HAP-1 (cell line): ENCODE data around the gene TNFRSF25.

ENCODE experiments used
- DNase-seq, 2 experiments: peaks; one replicate each; pipeline ENCODE4 v3.0.0-alpha.2; 2016 to 2020; ENCODE audit warnings: low spot score in 2 of 2
- H3K27me3 ChIP-seq: fragments of 250-450 bp; sonication (Bioruptor Pico); 2 replicates; pipeline ENCODE4 v1.5.1; 2020; ENCODE audit warnings: low read depth, mild to moderate bottlenecking, moderate library complexity
- H3K36me3 ChIP-seq: fragments of 250-450 bp; sonication (Bioruptor Pico); replicated peaks from 2 replicates; pipeline ENCODE4 v1.5.1; 2020; ENCODE audit warnings: mild to moderate bottlenecking
- H3K4me1 ChIP-seq: fragments of 250-450 bp; sonication (Bioruptor Pico); 2 replicates; pipeline ENCODE4 v1.5.1; 2020; ENCODE audit warnings: mild to moderate bottlenecking
- H3K4me3 ChIP-seq: fragments of 250-450 bp; sonication (Bioruptor Pico); 2 replicates; pipeline ENCODE4 v1.5.1; 2020; ENCODE audit warnings: mild to moderate bottlenecking, moderate library complexity
- H3K9me3 ChIP-seq: fragments of 250-450 bp; sonication (Bioruptor Pico); 2 replicates; pipeline ENCODE4 v1.5.1; 2020; ENCODE audit warnings: mild to moderate bottlenecking, moderate library complexity
- in situ Hi-C: fragments of 300-500 bp; cut with MboI; formaldehyde crosslinking; loops from 3 replicates; pipeline ENCODE4 v1.14.3; 2020; ENCODE audit warnings: low sequenced_read_pairs, inconsistent platforms, mixed read lengths

TNFRSF25 gene, protein sequence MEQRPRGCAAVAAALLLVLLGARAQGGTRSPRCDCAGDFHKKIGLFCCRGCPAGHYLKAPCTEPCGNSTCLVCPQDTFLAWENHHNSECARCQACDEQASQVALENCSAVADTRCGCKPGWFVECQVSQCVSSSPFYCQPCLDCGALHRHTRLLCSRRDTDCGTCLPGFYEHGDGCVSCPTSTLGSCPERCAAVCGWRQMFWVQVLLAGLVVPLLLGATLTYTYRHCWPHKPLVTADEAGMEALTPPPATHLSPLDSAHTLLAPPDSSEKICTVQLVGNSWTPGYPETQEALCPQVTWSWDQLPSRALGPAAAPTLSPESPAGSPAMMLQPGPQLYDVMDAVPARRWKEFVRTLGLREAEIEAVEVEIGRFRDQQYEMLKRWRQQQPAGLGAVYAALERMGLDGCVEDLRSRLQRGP

DNA sequence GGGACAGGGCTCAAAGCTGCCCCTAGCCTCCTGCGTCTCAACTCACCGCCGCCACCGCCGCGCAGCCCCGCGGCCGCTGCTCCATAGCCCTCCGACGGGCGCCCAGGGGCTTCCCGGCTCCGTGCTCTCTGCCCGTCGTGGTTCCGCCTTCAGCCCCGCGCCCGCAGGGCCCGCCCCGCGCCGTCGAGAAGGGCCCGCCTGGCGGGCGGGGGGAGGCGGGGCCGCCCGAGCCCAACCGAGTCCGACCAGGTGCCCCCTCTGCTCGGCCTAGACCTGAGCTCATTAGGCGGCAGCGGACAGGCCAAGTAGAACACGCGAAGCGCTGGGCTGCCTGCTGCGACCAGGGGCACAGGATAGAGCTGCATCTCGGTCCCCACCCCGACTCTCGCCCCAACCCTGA lies at the start of gene TNFRSF25:
TNFRSF25 (minus strand) TSS at position 151 of the 400 bp plus-strand sequence; CDS start at position 85, 66 bp downstream.
- Histone ChIP-seq H3K4me3 (no peak within 1 kb of the TSS), H3K36me3 (no peaks in the 10 kb centered on the region), H3K27me3 (no peaks in the 10 kb centered on the region), H3K4me1 (no peaks in the 10 kb centered on the region), H3K9me3 (no peaks in the 10 kb centered on the region)
- in situ Hi-C loops: no loop called here
- DNase-seq: no peak

DNA sequence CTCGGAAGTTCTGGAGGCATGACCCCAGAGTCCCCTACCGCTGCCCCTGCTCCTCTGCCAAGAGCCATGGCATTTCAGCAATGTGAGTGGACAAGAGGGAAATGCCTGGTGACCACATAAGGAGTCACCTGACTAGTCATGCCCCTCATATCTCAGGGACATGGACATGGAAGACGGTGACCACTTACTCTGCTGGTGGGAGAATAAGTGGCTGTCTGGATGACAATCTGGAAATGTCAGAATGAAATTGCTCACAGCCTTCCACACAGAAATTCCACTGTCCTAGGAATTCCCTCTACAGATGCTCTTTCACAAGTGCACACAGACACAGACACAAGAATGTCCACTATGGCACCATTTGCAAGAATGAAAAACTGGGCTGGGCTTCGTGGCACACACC lies 49.8 kb upstream of the TNFRSF25 start:
- Histone ChIP-seq H3K4me1 (no peaks in the 10 kb centered on the region), H3K4me3 (no peak overlapping the region), H3K9me3 (no peaks in the 10 kb centered on the region), H3K36me3 (no peaks in the 10 kb centered on the region), H3K27me3 (no peaks in the 10 kb centered on the region)
- in situ Hi-C loops: no loop called here
- no peak for DNase-seq

DNA sequence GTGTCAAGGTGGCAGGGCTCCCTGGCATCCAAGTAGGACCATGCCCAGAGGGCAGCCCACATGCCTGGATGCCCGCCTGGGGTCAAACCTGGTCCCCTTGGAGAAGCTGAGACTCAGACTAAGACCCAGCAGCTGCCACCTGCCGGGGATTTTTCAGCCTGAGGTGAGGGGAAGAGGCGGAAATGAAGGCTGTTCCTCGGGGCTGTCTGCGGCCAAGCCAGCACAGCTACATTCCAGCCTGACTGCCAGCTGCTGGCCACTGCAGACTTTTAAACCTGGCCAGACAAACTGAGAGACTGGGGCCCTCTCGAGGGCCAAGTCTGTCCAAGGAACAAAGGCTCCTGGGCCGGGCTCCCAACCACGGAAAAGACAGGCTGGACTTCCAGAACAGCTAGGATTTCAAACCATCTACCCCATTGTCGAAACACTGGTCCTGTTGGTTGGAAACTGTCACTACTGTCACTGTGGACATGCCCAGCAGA lies 47.4 kb upstream of the TNFRSF25 start:
- no peak for DNase-seq
- in situ Hi-C loops: no loop called here
- H3K4me3 ChIP-seq: no peak overlapping the region
- H3K4me1 ChIP-seq: no peaks in the 10 kb centered on the region
- no peaks in the 10 kb centered on the region for H3K36me3 ChIP-seq
- no peaks in the 10 kb centered on the region for H3K9me3 ChIP-seq
- H3K27me3 ChIP-seq: no peaks in the 10 kb centered on the region

DNA sequence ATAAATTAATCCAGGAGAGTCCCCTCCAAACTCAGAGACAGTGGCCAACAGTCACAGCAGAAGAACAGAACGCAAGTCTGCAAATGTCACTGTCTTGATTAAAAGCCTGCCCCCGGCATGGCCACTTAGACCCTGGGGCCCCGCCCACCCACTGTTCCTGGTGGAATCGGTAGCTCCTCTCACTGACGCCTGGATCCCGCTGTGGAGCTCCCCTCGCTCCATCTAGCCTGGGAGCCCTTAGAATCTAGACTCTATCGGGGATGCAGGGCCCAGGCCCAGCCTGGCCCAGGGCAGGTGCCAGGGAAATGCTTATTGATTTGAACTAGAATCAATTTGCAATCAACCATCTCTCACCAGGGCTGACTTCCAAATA lies 46.9 kb upstream of the TNFRSF25 start:
- no peak overlapping the region for H3K4me3 ChIP-seq
- no peaks in the 10 kb centered on the region for H3K36me3 ChIP-seq
- no peaks in the 10 kb centered on the region for H3K9me3 ChIP-seq
- no peaks in the 10 kb centered on the region for H3K27me3 ChIP-seq
- in situ Hi-C loops: no loop called here
- no peak for DNase-seq
- no peaks in the 10 kb centered on the region for H3K4me1 ChIP-seq

DNA sequence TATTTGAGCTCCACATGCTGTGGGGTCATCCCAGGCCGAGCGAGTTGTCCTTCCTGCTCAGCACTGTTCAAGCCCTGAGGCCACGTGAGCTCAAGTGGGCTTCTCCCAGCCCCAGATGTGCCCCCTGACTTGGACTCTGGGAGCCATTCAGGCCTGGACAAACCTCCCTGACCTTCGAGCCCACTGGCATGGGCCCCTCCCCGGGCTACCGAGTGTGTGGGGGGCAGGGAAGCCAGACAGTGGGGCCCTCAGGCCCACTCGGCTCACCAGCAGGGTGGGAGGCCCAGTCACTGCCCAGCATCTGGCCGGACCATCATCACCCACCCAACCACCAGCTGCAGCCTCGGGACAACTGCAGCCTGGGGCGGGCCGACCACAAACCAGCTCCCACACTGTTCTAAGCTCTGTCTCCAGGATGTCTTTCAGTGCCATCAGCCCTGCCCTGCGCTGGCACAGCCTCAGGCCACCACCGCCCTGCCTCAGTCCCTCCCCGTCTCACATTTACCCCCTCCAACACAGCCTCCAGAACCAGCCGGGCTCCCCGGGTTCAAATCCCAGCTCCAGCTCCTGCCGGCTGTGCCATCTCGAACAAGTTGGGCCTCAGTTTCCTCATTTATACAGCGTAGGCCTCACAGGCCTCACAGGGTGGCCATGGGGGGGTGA lies 46.4 kb upstream of the TNFRSF25 start:
- H3K9me3 ChIP-seq: no peaks in the 10 kb centered on the region
- no peaks in the 10 kb centered on the region for H3K27me3 ChIP-seq
- H3K36me3 ChIP-seq: no peaks in the 10 kb centered on the region
- in situ Hi-C loops: no loop called here
- H3K4me1 ChIP-seq: no peaks in the 10 kb centered on the region
- no peak for DNase-seq
- no peak overlapping the region for H3K4me3 ChIP-seq

DNA sequence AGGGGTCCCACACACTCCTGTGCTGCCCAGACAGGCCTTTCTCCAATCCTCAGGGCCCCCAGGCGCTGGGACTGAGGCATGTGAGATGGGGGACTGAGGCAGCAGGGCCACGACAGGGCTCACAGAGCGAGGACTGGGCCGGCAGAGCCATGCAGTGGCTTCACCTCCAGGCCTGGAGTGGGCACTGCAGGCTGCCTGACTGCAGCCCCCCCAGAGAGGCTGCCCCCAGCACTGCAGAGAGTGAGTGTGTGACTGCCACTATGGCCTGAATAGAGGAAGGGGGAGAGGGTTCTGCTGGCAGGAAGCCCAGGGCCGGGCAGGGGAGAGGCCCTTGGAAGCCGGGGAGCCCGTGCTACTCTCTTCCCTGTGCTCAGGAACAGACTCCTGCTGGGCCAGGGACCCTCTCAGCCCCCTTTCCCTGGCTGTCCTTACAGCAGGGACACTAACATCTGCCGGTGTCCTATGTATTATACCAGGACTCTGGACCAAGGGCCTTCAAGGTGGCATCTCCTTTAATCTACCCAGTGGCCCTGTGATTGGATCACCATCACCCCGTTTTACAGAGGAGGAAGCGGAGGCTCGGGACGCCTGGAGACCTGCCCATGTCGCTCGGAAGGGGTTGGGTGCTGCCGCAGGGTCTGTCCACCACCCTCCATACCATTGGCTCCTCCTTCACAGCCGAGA lies 45.7 kb upstream of the TNFRSF25 start:
- no peaks in the 10 kb centered on the region for H3K36me3 ChIP-seq
- DNase-seq: peak in 1 of 2 experiments; percentile 6
- in situ Hi-C loops: no loop called here
- no peaks in the 10 kb centered on the region for H3K9me3 ChIP-seq
- no peaks in the 10 kb centered on the region for H3K4me1 ChIP-seq
- no peak overlapping the region for H3K4me3 ChIP-seq
- H3K27me3 ChIP-seq: no peaks in the 10 kb centered on the region

DNA sequence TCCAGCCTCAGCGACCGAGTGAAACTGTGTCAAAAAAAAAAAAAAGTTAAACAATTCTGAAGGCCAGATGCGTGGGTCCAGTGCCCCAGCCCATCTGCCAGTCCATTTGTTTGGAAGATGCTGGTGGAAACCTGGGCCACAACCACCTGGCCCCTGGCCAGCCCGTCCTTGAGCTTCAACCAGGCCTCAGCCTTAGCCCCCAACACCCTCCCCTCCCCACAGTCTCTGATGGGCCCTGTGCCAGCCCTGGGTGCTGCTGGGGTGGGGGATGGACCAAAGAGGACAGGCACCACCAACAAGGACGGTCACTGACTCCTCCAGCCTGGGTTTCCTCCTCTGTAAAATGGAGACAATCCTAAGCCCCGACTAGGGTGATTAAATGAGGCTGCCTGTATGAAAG lies 45.1 kb upstream of the TNFRSF25 start:
- H3K9me3 ChIP-seq: no peaks in the 10 kb centered on the region
- DNase-seq: no peak
- H3K36me3 ChIP-seq: no peaks in the 10 kb centered on the region
- no peaks in the 10 kb centered on the region for H3K27me3 ChIP-seq
- in situ Hi-C loops: no loop called here
- H3K4me1 ChIP-seq: no peaks in the 10 kb centered on the region
- no peak overlapping the region for H3K4me3 ChIP-seq

DNA sequence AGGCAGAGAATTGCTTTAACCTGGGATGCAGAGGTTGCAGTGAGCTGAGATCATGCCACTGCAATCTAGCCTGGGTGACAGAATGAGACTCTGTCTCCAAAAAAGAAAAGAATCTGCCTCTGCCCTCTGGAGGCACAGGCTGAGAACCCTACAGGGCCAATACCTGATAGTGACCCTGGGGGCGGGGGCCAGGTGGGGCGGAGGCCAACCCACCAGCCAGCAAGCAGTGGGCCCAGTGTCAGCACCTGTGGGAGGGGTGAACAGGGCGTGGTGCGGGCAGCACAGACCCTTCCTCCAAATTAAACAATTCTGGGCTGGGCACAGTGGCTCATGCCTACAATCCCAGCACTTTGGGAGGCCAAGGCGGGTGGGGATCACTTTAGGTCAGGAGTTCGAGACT lies 44.5 kb upstream of the TNFRSF25 start:
- no peak for DNase-seq
- Histone ChIP-seq H3K27me3 (no peaks in the 10 kb centered on the region), H3K36me3 (no peaks in the 10 kb centered on the region), H3K4me3 (no peak overlapping the region), H3K4me1 (no peaks in the 10 kb centered on the region), H3K9me3 (no peaks in the 10 kb centered on the region)
- in situ Hi-C loops: no loop called here

DNA sequence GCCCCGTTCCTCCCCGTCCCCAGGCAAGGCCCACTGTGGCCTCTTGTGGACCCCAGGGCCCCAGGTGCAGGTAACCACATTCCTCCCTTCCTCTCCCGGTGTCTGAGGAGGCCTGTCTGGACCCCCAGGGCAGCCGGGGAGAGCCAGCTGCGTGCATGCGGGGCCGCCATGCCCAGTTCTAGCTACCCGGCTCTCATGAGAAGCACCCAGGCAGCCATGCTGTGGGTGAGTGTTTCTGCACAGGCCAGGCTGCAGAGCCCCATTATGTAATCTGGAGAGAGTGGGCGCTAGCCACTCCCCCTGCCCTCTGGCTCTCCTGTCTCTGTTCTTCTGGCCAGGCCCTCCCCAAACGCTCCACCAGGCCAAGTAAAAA lies 43.9 kb upstream of the TNFRSF25 start:
- Histone ChIP-seq H3K4me1 (no peaks in the 10 kb centered on the region), H3K36me3 (no peaks in the 10 kb centered on the region), H3K27me3 (no peaks in the 10 kb centered on the region), H3K9me3 (no peaks in the 10 kb centered on the region), H3K4me3 (no peak overlapping the region)
- no peak for DNase-seq
- in situ Hi-C loops: no loop called here

DNA sequence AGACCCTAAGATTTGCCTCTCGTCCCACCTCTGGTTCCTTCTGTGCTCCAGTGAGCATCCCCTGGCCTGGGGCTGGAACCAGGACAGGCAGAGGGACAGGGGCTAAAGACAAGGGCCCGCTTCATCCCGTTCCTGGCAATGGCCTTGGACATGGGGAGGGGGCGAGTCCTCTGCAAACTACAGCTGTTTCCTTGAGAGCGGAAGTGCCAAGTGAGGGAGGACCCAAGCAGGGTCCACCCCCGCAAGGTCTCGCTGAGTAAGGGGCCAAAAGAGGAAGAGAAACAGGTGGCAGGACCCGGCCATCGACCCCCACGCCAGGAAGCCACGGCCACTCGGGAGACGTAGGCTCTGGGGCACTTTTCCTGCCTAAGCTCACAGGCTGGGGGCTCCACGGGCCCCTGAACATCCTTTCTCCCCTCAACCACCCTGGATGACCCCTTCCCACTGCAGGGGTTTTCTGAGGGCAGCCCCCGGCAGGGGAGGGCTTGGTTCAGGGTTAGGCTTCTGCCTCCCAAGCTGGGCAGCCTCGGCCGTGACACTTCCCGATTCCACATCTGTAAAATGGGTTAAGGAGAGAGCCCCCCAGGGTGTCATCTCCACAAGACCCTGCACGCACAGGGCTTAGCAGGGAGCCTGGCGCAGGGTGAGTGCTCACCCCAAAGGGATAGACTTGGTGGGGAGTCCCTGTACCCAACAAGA lies 43.4 kb upstream of the TNFRSF25 start:
- H3K4me1 ChIP-seq: no peaks in the 10 kb centered on the region
- in situ Hi-C loops: no loop called here
- DNase-seq: no peak

DNA sequence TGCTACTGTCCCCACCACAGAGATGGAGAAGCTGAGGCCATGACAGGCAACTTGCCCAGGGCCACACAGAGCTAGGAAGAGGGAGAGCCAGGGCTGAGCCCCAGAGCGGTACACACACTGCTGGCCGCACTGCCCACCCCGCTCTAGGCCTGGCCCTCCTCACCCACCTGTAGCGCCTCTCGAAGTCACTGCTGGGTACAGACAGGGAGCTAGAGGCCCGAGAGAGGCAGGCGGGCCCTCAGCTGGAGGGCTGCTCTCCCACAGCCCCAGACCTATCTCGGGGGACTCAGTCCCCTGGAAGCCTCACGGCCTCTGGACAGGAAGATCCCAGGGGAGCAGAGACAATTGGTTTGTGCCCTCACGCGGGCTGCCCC lies 42.8 kb upstream of the TNFRSF25 start:
- DNase-seq: no peak
- H3K4me1 ChIP-seq: no peaks in the 10 kb centered on the region
- no peak overlapping the region for H3K4me3 ChIP-seq
- no peaks in the 10 kb centered on the region for H3K27me3 ChIP-seq
- in situ Hi-C loops: no loop called here
- no peaks in the 10 kb centered on the region for H3K36me3 ChIP-seq
- H3K9me3 ChIP-seq: no peaks in the 10 kb centered on the region

More for the DNA sequence above, 43.4 kb upstream of the TNFRSF25 start:
- H3K9me3 ChIP-seq: no peaks in the 10 kb centered on the region
- H3K4me3 ChIP-seq: no peak overlapping the region
- no peaks in the 10 kb centered on the region for H3K36me3 ChIP-seq
- H3K27me3 ChIP-seq: no peaks in the 10 kb centered on the region

DNA sequence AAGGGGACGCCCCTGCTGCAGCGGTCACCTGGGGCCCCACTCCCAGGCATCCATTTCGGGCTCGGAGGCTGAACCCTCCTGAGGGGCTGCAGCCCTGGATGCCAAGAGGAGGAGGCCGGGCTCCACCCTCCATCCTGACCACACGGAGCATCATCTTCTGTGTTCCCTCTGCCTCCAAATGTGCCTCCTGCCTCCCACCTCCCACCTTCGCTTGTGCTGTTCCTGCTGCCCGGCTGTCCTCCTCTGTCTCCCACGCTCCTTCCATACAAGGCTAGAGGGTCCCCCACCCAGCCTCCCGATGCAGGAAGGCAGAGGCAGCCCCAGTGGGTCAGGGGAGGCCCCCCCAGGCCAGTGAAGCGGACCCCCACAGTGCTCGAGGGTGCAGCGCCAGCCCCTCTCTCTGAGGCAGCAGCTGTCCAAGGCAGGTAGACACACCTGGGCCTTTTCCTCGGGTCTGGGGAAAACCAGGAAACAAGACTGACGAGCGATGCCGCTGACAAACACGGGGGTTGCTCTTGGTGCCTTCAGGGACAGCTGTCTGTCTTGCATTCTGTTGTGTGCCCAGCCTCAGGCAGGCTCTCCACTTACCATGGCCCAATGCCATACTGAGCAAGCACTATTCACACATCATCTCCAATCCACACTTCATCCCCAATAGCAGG lies 42.3 kb upstream of the TNFRSF25 start:
- DNase-seq: no peak
- Histone ChIP-seq H3K9me3 (no peaks in the 10 kb centered on the region), H3K27me3 (no peaks in the 10 kb centered on the region), H3K4me1 (no peaks in the 10 kb centered on the region), H3K4me3 (no peak overlapping the region), H3K36me3 (no peaks in the 10 kb centered on the region)
- in situ Hi-C loops: no loop called here

DNA sequence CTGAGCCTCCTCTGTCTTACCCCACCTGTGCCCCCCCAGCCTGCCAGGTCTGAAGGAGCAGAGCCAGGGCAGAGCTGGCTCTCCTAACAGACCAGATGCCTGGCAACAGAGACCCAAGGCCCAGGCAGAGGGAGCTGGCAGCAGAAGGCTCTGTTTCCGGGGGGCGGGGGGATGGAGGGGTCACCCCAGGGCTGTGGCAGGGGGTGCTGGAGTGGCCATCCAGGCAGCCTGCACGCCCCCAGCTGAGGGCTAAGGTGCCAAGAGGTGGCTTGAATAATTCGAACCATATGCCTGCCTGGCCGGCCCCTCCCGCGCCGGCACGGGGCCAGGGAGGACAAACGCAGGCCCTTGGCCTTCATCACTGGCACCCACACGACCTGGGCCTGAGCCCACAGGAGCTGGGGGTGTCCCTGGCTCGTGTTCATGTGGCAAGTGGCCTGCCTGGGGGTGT lies 41.5 kb upstream of the TNFRSF25 start:
- H3K36me3 ChIP-seq: no peaks in the 10 kb centered on the region
- H3K4me3 ChIP-seq: no peak overlapping the region
- DNase-seq: no peak
- H3K27me3 ChIP-seq: no peaks in the 10 kb centered on the region
- no peaks in the 10 kb centered on the region for H3K4me1 ChIP-seq
- no peaks in the 10 kb centered on the region for H3K9me3 ChIP-seq
- in situ Hi-C loops: no loop called here
